Prostate gland (tissue), 2 donors: ENCODE measurements around the gene IFNLR1.

ENCODE experiments used
- CTCF ChIP-seq, 4 experiments: fragments of 200-600 bp in 2 of 4; fragments of 450-650 bp in 2 of 4; sonication (generic) in 2 of 4; IDR thresholded peaks; 1 replicate in 3 of 4; 2 replicates in 1 of 4; pipeline ENCODE4 v1.5.1; 2016 to 2019; ENCODE audit warnings: antibody characterized with exemption in 4 of 4, mild to moderate bottlenecking in 2 of 4, moderate library complexity in 2 of 4
- POLR2A ChIP-seq: fragments of 450-650 bp; IDR thresholded peaks from one replicate; pipeline ENCODE4 v1.6.1; 2016; ENCODE audit warnings: antibody characterized with exemption, mild to moderate bottlenecking

- TF ChIP-seq CTCF (IDR thresholded peaks at IDR 0.05) (no peak), POLR2A (no peak)
Observed at GRCh38 chr1:24117132-24117531, 70.0 kb downstream of the IFNLR1 start.
